Neural cell (in vitro differentiated cells): ENCODE results near the gene PLD4.

Experiments
- EZH2 ChIP-seq: fragments of 200-600, 300-800 bp; shearing (Covaris generic), sonication (generic); IDR thresholded peaks from 2 replicates; pipeline ENCODE4 v1.6.1; 2014; ENCODE audit warnings: antibody characterized with exemption, low read length, borderline replicate concordance, mild to moderate bottlenecking; ENCODE audit not compliant: insufficient read depth, poor library complexity, severe bottlenecking
- POLR2AphosphoS5 ChIP-seq: IDR thresholded peaks from 2 replicates; pipeline ENCODE4 v1.6.1; 2012
- SMC3 ChIP-seq: fragments of 450-650 bp; conservative IDR thresholded peaks from 2 replicates; pipeline ENCODE4 v1.6.1; 2014; ENCODE audit warnings: antibody characterized with exemption, mild to moderate bottlenecking, moderate library complexity; ENCODE audit not compliant: poor library complexity
- TAF1 ChIP-seq: IDR thresholded peaks from 2 replicates; pipeline ENCODE4 v1.6.1; 2012; ENCODE audit warnings: low read depth
- TF ChIP-seq, protein P1 (sequence below): fragments of 450-650 bp; IDR thresholded peaks from 2 replicates; pipeline ENCODE4 v1.5.1; 2014; ENCODE audit warnings: antibody characterized with exemption, mild to moderate bottlenecking, moderate library complexity; ENCODE audit not compliant: poor library complexity, severe bottlenecking
- TF ChIP-seq, protein P2 (sequence below): IDR thresholded peaks from 2 replicates; pipeline ENCODE4 v1.6.1; 2012; ENCODE audit warnings: borderline replicate concordance

DNA sequence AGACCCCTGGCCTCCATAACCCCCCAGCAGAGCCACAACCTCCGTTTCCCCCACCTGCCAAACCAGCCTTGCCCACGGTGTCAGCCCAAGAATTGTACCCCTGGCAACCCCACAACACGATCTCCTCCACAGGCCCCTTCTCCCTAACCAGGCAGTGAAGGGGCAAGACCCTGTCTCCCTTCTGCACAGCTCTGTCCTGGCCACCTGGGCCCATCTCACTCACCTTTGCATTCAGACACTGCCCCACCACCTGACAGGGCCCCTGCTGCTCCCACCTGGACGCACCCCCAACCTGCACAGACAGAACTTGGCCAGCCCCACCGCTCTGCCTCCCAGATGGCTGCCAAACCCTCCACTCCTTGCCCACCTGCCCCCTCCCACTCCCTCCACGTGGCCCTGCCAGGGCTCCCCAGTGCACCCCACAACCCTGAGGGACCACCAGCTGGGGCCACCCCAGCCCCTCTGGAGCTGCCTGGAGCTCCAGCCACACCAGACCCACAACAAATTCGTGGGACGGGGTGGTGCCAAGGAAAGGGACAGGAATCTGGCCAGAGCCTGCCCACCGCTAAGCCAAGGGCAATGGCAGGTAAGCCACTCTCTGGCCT is 41.7 kb downstream of the PLD4 start:
- TF ChIP-seq, protein P1, sequence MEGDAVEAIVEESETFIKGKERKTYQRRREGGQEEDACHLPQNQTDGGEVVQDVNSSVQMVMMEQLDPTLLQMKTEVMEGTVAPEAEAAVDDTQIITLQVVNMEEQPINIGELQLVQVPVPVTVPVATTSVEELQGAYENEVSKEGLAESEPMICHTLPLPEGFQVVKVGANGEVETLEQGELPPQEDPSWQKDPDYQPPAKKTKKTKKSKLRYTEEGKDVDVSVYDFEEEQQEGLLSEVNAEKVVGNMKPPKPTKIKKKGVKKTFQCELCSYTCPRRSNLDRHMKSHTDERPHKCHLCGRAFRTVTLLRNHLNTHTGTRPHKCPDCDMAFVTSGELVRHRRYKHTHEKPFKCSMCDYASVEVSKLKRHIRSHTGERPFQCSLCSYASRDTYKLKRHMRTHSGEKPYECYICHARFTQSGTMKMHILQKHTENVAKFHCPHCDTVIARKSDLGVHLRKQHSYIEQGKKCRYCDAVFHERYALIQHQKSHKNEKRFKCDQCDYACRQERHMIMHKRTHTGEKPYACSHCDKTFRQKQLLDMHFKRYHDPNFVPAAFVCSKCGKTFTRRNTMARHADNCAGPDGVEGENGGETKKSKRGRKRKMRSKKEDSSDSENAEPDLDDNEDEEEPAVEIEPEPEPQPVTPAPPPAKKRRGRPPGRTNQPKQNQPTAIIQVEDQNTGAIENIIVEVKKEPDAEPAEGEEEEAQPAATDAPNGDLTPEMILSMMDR: no peak
- TF ChIP-seq POLR2AphosphoS5 (no peak), EZH2 (no peak), SMC3 (no peak), TAF1 (no peak)
- TF ChIP-seq, protein P2, sequence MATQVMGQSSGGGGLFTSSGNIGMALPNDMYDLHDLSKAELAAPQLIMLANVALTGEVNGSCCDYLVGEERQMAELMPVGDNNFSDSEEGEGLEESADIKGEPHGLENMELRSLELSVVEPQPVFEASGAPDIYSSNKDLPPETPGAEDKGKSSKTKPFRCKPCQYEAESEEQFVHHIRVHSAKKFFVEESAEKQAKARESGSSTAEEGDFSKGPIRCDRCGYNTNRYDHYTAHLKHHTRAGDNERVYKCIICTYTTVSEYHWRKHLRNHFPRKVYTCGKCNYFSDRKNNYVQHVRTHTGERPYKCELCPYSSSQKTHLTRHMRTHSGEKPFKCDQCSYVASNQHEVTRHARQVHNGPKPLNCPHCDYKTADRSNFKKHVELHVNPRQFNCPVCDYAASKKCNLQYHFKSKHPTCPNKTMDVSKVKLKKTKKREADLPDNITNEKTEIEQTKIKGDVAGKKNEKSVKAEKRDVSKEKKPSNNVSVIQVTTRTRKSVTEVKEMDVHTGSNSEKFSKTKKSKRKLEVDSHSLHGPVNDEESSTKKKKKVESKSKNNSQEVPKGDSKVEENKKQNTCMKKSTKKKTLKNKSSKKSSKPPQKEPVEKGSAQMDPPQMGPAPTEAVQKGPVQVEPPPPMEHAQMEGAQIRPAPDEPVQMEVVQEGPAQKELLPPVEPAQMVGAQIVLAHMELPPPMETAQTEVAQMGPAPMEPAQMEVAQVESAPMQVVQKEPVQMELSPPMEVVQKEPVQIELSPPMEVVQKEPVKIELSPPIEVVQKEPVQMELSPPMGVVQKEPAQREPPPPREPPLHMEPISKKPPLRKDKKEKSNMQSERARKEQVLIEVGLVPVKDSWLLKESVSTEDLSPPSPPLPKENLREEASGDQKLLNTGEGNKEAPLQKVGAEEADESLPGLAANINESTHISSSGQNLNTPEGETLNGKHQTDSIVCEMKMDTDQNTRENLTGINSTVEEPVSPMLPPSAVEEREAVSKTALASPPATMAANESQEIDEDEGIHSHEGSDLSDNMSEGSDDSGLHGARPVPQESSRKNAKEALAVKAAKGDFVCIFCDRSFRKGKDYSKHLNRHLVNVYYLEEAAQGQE: no peak
